SH-SY5Y (cell line): Measurements from ENCODE around the gene TRIM54.
A peak's percentile ranks its signal among the peaks of the same experiment; 100 is the strongest.

Source experiments
- GATA2 ChIP-seq: IDR thresholded peaks from 2 replicates; pipeline ENCODE4 v1.6.1; 2011; ENCODE audit warnings: mild to moderate bottlenecking, low read depth, low read length
- GATA3 ChIP-seq: IDR thresholded peaks from 2 replicates; pipeline ENCODE4 v1.6.1; 2011; ENCODE audit warnings: low read depth, mild to moderate bottlenecking, low read length, moderate library complexity

Gene TRIM54

DNA sequence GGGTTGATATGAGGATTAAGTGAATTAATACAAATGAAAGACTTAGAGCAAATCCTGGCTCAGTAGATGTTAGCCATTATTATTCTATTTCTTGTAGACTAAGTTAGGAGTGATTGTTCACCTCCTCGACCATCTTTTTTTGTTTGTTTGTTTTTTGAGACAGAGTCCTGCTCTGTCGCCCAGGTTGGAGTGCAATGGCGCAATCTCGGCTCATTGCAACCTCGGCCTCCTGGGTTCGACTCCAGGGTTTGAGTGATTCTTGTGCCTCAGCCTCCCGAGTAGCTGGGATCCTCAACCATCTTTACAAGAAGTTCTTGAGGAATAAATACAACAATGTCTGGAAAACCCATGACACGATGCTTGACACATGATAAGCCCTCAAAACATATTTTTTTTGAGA lies 12.7 kb downstream of the TRIM54 start:
- TF ChIP-seq GATA2: no peak
- no peak for TF ChIP-seq GATA3

DNA sequence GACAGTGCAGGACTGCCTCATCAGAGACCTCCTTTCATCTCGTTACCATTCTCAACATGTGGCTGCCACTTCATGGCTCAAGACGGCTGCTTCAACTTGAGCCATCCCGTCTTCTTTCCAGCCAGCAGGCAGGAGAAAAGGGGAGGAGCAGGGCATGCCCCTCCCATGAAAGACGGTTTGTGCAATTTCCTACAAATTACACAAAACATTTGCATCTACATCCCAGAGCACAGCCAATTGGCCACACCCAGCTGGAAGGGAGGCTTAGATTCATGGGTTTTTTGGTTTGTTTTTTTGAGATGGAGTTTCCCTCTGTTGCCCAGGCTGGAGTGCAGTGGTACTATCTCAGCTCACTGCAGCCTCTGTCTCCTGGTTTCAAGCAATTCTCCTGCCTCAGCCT lies 14.3 kb downstream of the TRIM54 start:
- TF ChIP-seq GATA3 (no peak), GATA2 (no peak)

DNA sequence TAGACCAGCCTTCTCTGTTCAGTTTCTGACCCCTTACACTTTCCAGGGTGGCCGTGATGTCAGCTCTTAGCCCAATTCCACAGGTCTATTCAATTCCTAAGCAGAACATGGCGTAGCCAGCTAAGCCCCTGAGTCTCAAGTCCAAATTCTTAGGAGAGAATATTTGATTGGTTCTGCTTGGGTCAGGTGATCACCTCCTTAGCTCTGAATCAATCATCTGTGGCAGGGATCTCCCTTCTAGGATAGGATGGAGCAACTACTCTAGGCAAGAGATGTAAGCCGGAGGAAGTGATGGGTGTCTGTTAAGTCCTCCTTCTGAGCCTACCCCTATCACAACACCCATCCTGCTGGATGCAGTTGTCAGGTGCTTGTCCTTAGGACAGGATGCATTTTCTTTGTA lies 15.0 kb downstream of the TRIM54 start:
- no peak for TF ChIP-seq GATA2

DNA sequence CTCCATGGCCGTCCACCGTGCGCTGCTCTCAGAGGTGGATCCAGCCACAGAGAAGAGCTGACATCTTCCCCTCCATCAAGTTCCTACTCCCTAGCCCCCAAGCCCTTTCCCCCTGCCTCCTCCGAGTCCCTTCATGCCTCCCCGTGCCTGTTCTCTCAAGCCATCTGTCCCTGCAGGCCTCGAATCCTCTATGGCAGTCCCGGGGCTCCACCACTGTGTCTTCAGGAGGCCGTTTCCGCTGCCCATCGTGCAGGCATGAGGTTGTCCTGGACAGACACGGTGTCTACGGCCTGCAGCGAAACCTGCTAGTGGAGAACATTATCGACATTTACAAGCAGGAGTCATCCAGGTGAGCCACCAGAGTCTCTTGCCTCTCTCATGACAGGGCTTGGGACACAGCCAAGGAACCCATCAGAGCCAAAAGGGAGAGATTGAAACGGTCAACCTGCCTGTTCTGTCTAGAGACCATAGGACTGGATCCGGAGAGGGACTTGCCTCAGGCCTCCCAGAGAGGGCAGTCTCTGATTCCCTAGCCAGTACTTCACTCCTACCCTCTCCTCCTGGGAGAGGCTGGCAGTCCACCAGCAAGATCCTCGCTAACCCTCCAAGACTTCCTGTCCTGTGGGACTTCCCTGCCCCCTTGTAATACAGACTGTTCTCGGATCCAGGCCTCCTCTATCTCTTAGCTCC lies 16.3 kb downstream of the TRIM54 start:
- TF ChIP-seq GATA2 (no peak), GATA3 (no peak)

DNA sequence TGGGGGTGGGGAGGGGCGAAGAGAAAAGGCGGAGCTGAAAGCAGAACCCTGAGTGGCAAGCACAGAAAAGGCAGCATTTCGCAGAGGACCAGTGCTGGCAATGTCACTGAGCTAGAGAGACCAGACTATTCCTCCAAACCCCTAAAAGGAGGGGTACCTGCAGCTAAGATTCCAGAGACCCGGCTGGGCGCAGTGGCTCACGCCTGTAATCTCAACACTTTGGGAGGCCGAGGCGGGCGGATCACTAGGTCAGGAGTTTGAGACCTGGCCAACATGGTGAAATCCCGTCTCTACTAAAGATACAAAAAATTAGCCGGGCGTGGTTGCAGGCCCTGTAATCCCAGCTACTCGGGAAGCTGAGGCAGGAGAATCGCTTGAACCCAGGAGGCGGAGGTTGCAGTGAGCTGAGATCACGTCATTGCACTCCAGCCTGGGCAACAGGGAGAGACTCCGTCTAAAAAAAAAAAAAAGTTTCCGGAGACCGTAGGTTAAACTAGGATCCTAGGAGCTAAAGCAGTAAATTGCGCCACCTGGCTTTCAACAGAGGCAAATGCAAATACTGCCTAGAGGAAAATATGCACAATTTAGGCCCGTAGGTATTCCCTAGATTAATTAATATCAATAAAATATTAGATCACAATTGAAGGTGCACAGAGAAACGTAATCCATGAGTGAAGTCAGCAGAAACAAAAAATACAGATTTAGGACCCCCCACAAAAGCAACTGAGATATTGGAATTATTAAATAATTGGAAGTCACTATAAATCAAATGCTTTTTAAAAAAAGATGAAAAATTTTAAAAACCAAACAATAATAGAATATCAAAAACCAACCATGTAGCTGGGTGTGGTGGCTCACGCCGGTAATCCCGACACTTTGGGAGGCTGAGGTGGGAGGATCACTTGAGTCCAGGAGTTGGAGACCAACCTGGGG lies 21.1 kb downstream of the TRIM54 start:
- TF ChIP-seq GATA2: no peak
- TF ChIP-seq GATA3: no peak

DNA sequence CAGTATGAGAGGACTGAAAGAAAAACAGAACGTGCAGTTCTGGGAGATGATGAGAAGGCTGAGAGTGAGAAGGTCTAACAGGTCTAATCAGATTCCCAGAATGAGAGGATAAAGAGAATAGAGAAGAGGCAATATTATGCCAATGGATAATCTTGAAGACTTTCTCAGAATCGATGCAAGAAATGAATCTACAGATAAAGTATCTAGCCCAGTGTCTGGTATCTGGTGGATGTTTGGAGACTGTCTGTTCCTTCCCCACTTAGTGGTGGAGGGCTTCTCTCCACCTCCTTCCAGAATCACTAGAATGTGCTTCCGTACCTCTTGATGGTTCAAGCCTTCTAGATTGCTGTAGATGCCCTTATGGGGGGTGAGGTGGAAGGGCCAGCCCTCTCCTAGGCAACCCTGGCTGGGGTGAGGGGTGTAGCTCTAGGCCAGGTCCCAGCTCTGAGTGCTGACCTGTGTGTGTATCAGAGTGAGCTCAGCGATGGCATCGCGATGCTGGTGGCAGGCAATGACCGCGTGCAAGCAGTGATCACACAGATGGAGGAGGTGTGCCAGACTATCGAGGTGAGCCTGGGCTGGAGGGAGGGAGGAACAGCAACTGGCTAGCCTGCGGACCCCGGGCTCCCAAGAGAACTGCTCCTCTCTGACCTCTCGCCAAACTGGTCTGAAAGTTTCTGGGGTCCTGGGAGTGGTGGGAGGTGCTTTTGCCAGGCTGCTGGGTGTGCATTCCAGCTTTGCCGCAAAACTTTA lies 22.4 kb downstream of the TRIM54 start:
- TF ChIP-seq GATA3 (no peak), GATA2 (no peak)

DNA sequence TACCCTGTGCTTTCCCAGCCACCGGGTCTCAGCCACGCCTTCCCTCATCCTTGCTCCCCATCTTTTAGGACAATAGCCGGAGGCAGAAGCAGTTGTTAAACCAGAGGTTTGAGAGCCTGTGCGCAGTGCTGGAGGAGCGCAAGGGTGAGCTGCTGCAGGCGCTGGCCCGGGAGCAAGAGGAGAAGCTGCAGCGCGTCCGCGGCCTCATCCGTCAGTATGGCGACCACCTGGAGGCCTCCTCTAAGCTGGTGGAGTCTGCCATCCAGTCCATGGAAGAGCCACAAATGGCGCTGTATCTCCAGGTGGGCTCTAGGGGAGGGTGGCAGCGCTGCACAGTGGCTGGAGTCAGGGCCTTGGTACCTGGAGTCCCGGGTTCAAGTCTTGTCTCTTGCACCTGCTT lies 23.3 kb downstream of the TRIM54 start:
- TF ChIP-seq GATA2 (no peak), GATA3 (no peak)

DNA sequence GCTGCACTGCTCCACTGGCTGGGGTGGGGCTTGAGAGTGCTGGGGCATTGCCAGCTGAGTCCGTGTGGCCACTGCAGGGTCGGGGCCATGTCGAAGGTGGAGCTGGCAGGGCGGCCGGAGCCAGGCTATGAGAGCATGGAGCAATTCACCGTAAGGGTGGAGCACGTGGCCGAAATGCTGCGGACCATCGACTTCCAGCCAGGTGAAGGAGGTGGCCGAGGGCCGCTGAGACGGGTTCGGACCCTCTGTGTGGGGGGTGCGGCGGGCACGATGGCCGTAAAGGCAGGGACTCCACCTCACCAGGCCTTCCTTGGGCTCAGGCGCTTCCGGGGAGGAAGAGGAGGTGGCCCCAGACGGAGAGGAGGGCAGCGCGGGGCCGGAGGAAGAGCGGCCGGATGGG lies 23.9 kb downstream of the TRIM54 start:
- TF ChIP-seq GATA3: no peak
- no peak for TF ChIP-seq GATA2

DNA sequence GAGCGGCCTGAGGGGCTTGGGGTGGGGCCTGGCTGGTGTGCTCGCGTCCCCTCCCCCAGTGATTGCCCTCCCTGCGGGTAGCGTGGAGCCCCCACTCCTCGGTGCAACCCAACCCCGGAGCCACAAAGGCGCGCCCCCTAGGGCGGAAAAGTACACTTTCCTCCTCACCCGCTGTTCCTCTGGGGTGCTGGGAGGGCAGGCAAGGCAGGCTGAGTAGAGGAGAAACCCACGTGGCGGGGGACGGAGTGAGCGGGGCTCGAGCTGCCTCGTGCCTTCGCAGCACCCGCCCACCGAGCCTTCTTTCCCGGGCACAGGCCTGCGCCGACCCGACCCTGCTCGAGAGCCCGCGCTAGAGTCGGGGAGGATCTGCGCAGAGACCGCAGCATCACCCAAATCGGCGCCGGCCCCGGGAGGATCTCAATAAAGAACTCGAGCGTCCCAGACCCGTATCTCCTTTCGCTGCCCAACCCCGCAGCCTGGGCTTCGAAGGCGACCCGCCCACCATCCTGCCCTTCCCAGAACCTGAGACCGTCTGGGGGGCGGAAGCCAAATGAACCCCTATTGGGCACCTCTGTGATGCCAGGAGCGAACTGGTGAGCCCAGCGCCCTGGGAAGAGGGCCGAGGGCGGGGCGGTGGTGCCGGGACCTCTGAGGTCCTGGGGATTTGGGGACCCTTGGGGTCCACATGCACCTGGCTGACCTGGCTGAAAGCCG lies 24.5 kb downstream of the TRIM54 start:
- TF ChIP-seq GATA2 (no peak), GATA3 (no peak)

DNA sequence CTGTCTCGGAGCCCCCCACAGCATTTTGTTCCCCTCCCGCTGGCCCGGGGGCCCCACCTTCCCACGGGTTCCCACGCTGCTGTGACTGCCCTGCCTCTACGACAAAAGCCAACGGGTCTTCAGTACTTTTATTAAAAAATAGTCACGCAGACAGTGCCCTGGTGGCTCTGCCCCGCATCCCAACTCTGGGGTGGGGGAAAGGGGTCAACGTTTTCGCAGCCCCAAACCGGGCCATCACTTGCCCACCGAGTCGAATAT lies 25.0 kb downstream of the TRIM54 start:
- TF ChIP-seq GATA3 (no peak), GATA2 (no peak)

DNA sequence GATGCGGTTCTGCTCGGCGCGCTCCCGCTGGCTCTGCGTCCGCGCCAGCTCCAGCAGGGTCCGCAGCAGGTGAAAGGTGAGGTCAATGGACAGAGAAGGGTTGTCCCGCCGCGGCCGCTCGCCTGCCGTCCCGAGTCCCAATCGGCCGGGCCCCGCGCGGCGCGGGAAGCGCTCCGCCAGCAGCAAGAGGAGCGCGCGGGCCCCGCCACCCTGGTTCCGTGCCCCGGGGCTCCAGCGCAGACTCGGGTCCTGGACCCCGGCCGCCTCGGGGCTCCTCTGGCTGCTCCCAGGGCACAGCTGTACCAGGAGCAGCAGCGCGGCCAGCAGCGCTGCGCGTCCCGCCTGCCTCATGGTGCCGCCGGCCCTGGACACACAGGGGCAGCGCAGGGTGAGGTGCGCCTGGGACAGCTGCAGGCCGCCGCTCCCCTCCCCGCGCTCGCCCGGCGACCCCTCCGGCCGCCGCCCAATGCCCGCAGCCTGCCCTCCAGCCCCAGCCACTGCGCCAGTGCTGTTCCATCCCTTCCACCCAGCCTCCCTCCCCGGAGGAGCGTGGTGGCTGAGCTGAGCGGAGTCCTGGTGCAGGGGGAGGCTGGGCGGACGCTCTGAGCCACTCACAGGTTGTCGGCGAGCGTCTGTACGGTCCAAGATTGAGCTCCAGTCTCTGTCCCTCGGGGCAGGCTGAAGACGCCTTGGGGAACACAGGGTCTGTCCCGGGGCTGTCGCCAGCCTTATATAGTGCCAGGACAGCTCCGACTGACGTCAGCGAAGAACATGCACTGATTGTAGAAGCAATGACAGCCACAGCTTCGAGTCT lies 25.5 kb downstream of the TRIM54 start:
- no peak for TF ChIP-seq GATA3
- TF ChIP-seq GATA2: no peak

DNA sequence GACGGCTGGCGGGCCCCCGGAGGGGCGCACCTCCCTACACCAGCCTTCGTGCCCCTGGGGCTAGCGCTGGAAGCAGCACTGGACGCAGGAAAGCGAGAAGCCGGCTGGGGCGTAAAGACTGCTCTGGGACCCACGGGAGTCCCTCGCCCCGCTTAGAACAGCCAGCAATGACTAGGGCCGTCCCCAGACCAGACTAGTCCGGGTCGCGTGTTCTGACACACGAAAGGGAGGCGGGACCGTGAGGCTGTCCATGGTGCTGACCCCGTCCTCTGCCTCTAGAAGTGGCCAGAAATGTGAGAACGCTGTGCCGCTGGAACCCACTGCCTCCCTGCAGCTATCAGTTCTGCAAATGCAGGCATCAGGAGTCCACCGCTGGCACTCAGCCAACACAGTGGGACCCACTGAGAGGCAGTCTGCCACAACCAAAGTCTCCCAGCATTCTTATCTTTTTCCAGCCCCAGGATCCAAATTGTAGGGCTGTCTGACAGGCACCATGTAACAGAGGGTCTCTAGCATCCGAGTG lies 26.2 kb downstream of the TRIM54 start, which contains the start of gene UCN:
TSS of gene UCN (minus strand) at position 87 of the 523 bp plus-strand sequence. CDS start 550 bp downstream, outside the sequence.
- no peak for TF ChIP-seq GATA3
- TF ChIP-seq GATA2: 0 out of 2 replicates have a peak, but pooled peaks have one; percentile 36

DNA sequence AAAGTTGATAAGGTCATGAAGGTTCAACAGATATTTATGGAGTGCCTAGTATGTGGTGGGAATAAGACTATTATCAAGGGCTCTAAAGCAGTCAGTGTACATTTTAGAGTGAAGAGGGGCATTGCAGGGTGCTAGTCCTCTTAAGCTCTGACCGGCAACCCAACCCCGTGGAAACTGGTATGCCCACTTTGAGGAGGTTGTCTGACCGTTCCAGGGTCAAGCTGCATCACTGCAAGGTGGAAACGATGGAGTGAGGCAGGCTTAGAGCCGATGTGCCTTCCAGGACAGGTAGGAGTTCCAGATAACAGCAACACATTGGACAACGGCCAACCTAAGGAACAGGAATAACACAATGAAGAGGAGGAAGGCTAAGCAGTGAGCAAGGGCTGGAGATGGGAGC lies 27.4 kb downstream of the TRIM54 start:
- no peak for TF ChIP-seq GATA2
- TF ChIP-seq GATA3: no peak

DNA sequence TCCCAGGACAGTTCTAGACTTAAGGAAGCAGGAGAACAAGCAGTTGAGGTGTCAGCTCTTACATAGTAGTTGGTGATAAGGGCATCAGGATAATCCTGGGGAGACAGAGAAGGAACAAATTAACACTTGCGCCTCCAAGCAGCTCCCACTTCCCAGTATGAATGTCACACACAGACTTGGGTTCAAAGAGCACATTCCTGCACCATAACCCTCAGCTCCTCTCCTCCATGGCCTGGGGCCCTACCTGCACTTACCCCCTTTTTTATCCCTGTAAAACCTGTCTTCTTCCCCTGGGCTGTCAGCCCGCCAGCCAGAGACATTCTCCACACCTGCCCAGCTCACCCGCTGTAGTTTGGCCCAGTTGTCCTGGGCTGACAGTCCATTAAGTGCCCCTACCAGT lies 29.9 kb downstream of the TRIM54 start:
- TF ChIP-seq GATA3 (no peak), GATA2 (no peak)
